Caco-2 (cell line): ENCODE measurements around the gene TCEAL6. TPM values are rescaled to one million over a fixed set of nuclear protein-coding genes. Genes with fewer than 3 reads are reported as not detected.
"Not testable (repeated sequence)": the region's sequence is repeated elsewhere in the genome, so short reads cannot be mapped to it uniquely, and the experiment has no call there.

Source experiments
- BruUV-seq: library from RNA; stranded (reverse); fragments of 400-500 nt; replicated peaks from 2 replicates; lab custom pipeline; 2021; lab: Mats Ljungman, UMichigan
- CTCF ChIA-PET: fragments of 300-600 bp; sonication (Branson Sonifier 250); formaldehyde crosslinking; loops from one replicate; lab custom pipeline; 2022; ENCODE audit warnings: antibody characterized with exemption; lab: Charles Lee
- POLR2A ChIA-PET: fragments of 300-600 bp; sonication (Branson Sonifier 250); formaldehyde crosslinking; loops from one replicate; lab custom pipeline; 2022; ENCODE audit warnings: antibody characterized with exemption; lab: Charles Lee
- DNase-seq, 2 experiments: peaks; one replicate each; pipeline versions ENCODE4 v3.0.0 to v3.0.0-alpha.2; 2020 to 2022
- H3K27me3 ChIP-seq: replicated peaks from 2 replicates; pipeline ENCODE4 v1.6.0; 2011; ENCODE audit warnings: low read length; ENCODE audit not compliant: control insufficient read depth, insufficient read depth
- H3K36me3 ChIP-seq: 2 replicates; pipeline ENCODE4 v1.5.1; 2011; ENCODE audit warnings: low read length; ENCODE audit not compliant: control insufficient read depth, insufficient read depth
- H3K4me1 ChIP-seq: fragments of 250-450 bp; sonication (Bioruptor Pico); 2 replicates; pipeline ENCODE4 v1.5.1; 2020; ENCODE audit warnings: mild to moderate bottlenecking
- H3K4me3 ChIP-seq: 2 replicates; pipeline ENCODE4 v1.5.1; 2011; ENCODE audit warnings: low read depth, mild to moderate bottlenecking, control low read depth, low read length
- H3K9me3 ChIP-seq: fragments of 250-450 bp; sonication (Bioruptor Pico); 2 replicates; pipeline ENCODE4 v1.5.1; 2020; ENCODE audit warnings: mild to moderate bottlenecking, moderate library complexity
- H3K27ac Mint-ChIP-seq: one replicate; pipeline ENCODE4 v1.8.0; 2022; ENCODE audit warnings: mixed read lengths; ENCODE audit not compliant: unreplicated experiment
- H3K27me3 Mint-ChIP-seq: one replicate; pipeline ENCODE4 v1.8.0; 2022; ENCODE audit warnings: mixed read lengths; ENCODE audit not compliant: insufficient read depth, unreplicated experiment
- H3K36me3 Mint-ChIP-seq: one replicate; pipeline ENCODE4 v1.8.0; 2022; ENCODE audit warnings: mild to moderate bottlenecking, mixed read lengths; ENCODE audit not compliant: insufficient read depth, unreplicated experiment
- H3K4me1 Mint-ChIP-seq: one replicate; pipeline ENCODE4 v1.8.0; 2022; ENCODE audit warnings: low read depth, mixed read lengths; ENCODE audit not compliant: unreplicated experiment
- H3K4me3 Mint-ChIP-seq: one replicate; pipeline ENCODE4 v1.8.0; 2022; ENCODE audit warnings: mild to moderate bottlenecking, moderate library complexity, mixed read lengths; ENCODE audit not compliant: unreplicated experiment
- H3K9me3 Mint-ChIP-seq: one replicate; pipeline ENCODE4 v1.8.0; 2022; ENCODE audit warnings: mixed read lengths; ENCODE audit not compliant: unreplicated experiment
- CTCF ChIP-seq, 2 experiments: fragments of 200-600 bp in 1 of 2; IDR thresholded peaks; 1 replicate in 1 of 2; 2 replicates in 1 of 2; pipeline versions ENCODE4 v1.5.1 to v1.8.0; 2011 to 2022; ENCODE audit warnings: antibody characterized with exemption in 1 of 2, control low read depth in 1 of 2, inconsistent platforms in 1 of 2, low read depth in 1 of 2, low read length in 1 of 2, mild to moderate bottlenecking in 1 of 2, moderate library complexity in 1 of 2; ENCODE audit not compliant: insufficient read depth in 1 of 2, severe bottlenecking in 1 of 2, unreplicated experiment in 1 of 2
- intact Hi-C: fragments of 100-400 bp; cut with micrococcal nuclease; formaldehyde crosslinking; loops from one replicate; pipeline ENCODE4 v1.10.0; 2022; ENCODE audit not compliant: unreplicated experiment
- total RNA-seq: library from RNA; stranded (reverse); gene quantifications from 2 replicates; pipeline ENCODE4 v1.2.3, GENCODE V29; 2022

Gene TCEAL6
- total RNA-seq, 1 experiment from 2014 or later, result not detected

GRCh38 chrX:102125014-102125413, 17.3 kb downstream of the TCEAL6 start:
- H3K4me1 ChIP-seq, H3K9me3 ChIP-seq, H3K36me3 ChIP-seq, DNase-seq, BruUV-seq, POLR2A ChIA-PET, H3K4me1 Mint-ChIP-seq, H3K4me3 Mint-ChIP-seq, H3K27me3 ChIP-seq, H3K27me3 Mint-ChIP-seq, H3K4me3 ChIP-seq, H3K27ac Mint-ChIP-seq, H3K36me3 Mint-ChIP-seq, H3K9me3 Mint-ChIP-seq, intact Hi-C loops, CTCF ChIA-PET: not testable (repeated sequence)

- Mint-ChIP-seq H3K4me1 (no peaks in the 10 kb centered on the region), H3K27ac (no peak overlapping the region), H3K27me3 (no peaks in the 10 kb centered on the region), H3K4me3 (no peak overlapping the region), H3K36me3 (no peaks in the 10 kb centered on the region), H3K9me3 (no peaks in the 10 kb centered on the region)
- H3K9me3 ChIP-seq, result no peaks in the 10 kb centered on the region
- POLR2A ChIA-PET, result no interaction called here
- H3K4me3 ChIP-seq, result no peak overlapping the region
- intact Hi-C loops, result no loop called here
- no peak for DNase-seq
- CTCF ChIA-PET, result no interaction called here
- no peaks in the 10 kb centered on the region for H3K36me3 ChIP-seq
- BruUV-seq, result no TSS peak
- TF ChIP-seq CTCF (IDR thresholded peaks at IDR 0.05; ENCODE audit: insufficient read depth in 1 of 2, low read depth in 1 of 2, low read length in 1 of 2, severe bottlenecking in 1 of 2, unreplicated experiment in 1 of 2), result no peak
- no peaks in the 10 kb centered on the region for H3K4me1 ChIP-seq
- H3K27me3 ChIP-seq, result no peaks in the 10 kb centered on the region
Observed at GRCh38 chrX:102115748-102116147, 26.5 kb downstream of the TCEAL6 start.

GRCh38 chrX:102113367-102113766, 28.9 kb downstream of the TCEAL6 start:
- CTCF ChIA-PET, result no interaction called here
- Histone ChIP-seq H3K9me3 (no peaks in the 10 kb centered on the region), H3K4me1 (no peaks in the 10 kb centered on the region), H3K36me3 (no peaks in the 10 kb centered on the region), H3K27me3 (no peaks in the 10 kb centered on the region), H3K4me3 (no peak overlapping the region)
- POLR2A ChIA-PET, result no interaction called here
- no peaks in the 10 kb centered on the region for H3K9me3 Mint-ChIP-seq
- no peaks in the 10 kb centered on the region for H3K36me3 Mint-ChIP-seq
- TF ChIP-seq CTCF (IDR thresholded peaks at IDR 0.05; ENCODE audit: insufficient read depth in 1 of 2, low read depth in 1 of 2, low read length in 1 of 2, severe bottlenecking in 1 of 2, unreplicated experiment in 1 of 2), result no peak
- H3K27ac Mint-ChIP-seq, result no peak overlapping the region
- H3K4me3 Mint-ChIP-seq, result no peak overlapping the region
- no peaks in the 10 kb centered on the region for H3K27me3 Mint-ChIP-seq
- H3K4me1 Mint-ChIP-seq, result no peaks in the 10 kb centered on the region
- no TSS peak for BruUV-seq
- no peak for DNase-seq
- intact Hi-C loops, result no loop called here

Other genes with a start within 250 kb of the TCEAL6 start
- gene ZMAT1, start 210.5 kb downstream of the TCEAL6 start, total RNA-seq, result 0.12 and 0.14 TPM in 2 replicates
- gene TCEAL2, start 16.8 kb downstream of the TCEAL6 start, total RNA-seq, result not detected in 2 replicates
- not detected in 2 replicates for gene BEX5, start 13.5 kb upstream of the TCEAL6 start, total RNA-seq
- not detected in 2 replicates for gene TCP11X1, start 72.8 kb upstream of the TCEAL6 start, total RNA-seq
- not detected in 2 replicates for gene NXF2, start 104.7 kb upstream of the TCEAL6 start, total RNA-seq